Body of pancreas (tissue), 4 donors: Measurements from ENCODE around the gene SIK3. TPM values are rescaled to one million over a fixed set of nuclear protein-coding genes. Genes with fewer than 3 reads are reported as not detected.

Experiments
- ATAC-seq: fragments of 150-250 bp; one replicate; pipeline ENCODE4 v1.9.1; 2016
- DNase-seq, 4 donors: peaks; one replicate each; pipeline ENCODE4 v3.0.0-alpha.2; 2019
- H3K27ac ChIP-seq, 4 donors: fragments of 200-600 bp; sonication (generic); 1 replicate in 3 of 4; 2 replicates in 1 of 4; pipeline versions ENCODE4 v1.5.1 to v1.6.1; 2016 to 2019; ENCODE audit warnings: mild to moderate bottlenecking in 1 of 4, mixed read lengths in 1 of 4, moderate library complexity in 1 of 4
- H3K27me3 ChIP-seq, 2 donors: fragments of 200-600 bp; sonication (generic); one replicate each; pipeline ENCODE4 v1.6.0; 2016; ENCODE audit warnings: mild to moderate bottlenecking in 1 of 2
- H3K36me3 ChIP-seq, 2 donors: fragments of 200-600 bp; sonication (generic); replicated peaks in 1 of 2; 2 replicates each; pipeline ENCODE4 v1.5.1; 2016; ENCODE audit warnings: low read depth in 2 of 2; ENCODE audit not compliant: insufficient read depth in 1 of 2
- H3K4me1 ChIP-seq: fragments of 200-600 bp; sonication (generic); one replicate; pipeline ENCODE4 v1.6.0; 2016
- H3K4me3 ChIP-seq, 2 donors: fragments of 200-600 bp; sonication (generic); 1 replicate in 1 of 2; 2 replicates in 1 of 2; pipeline ENCODE4 v1.5.1; 2016 to 2019
- H3K9me3 ChIP-seq, 3 donors: fragments of 200-600 bp; sonication (generic); 1 replicate in 2 of 3; 2 replicates in 1 of 3; pipeline ENCODE4 v1.5.1; 2016
- CTCF ChIP-seq, 7 experiments: fragments of 450-650 bp in 4 of 7; fragments of 200-600 bp in 3 of 7; sonication (generic) in 3 of 7; IDR thresholded peaks; one replicate each; pipeline ENCODE4 v1.5.1; 2016 to 2019; ENCODE audit warnings: antibody characterized with exemption in 7 of 7
- POLR2A ChIP-seq, 3 donors: fragments of 450-650 bp; IDR thresholded peaks; one replicate each; pipeline ENCODE4 v1.6.1; 2016; ENCODE audit warnings: antibody characterized with exemption in 3 of 3, mild to moderate bottlenecking in 2 of 3
- WGBS, 2 donors: methylation state at CpG; one replicate each; pipeline ENCODE4 v1.1.5; 2017; 5-methylcytosine and 5-hydroxymethylcytosine counted together
- intact Hi-C: fragments of 100-400 bp; cut with DNase I; formaldehyde crosslinking; loops from one replicate; pipeline ENCODE4 v1.15.1; 2023
- total RNA-seq, 2 donors: library from RNA; depleted of rRNA; stranded (reverse); fragments of >200 nt; gene quantifications; one replicate each; pipeline ENCODE4 v1.1.0, GENCODE V29; 2016

The SIK3 gene
- total RNA-seq, 2 donors from 2014 or later, result 24.1 to 46.1 TPM

- ATAC-seq (peak; percentile 40), DNase-seq (no peak)
- 13 to 29% methylated on average over 4 of the region's 4 CpGs for WGBS, 2 donors
- Histone ChIP-seq H3K36me3 (no peaks in the 10 kb centered on the region), H3K4me3 (no peak overlapping the region), H3K4me1 (peaks cover 35% of the 10 kb centered on the region), H3K9me3 (no peaks in the 10 kb centered on the region), H3K27me3 (no peaks in the 10 kb centered on the region), H3K27ac (no peak overlapping the region)
- TF ChIP-seq POLR2A (IDR thresholded peaks at IDR 0.05) (no peak), CTCF (IDR thresholded peaks at IDR 0.05) (no peak)
- intact Hi-C loops, result no loop called here
These were observed 134.4 kb downstream of the SIK3 start for GRCh38 chr11:116963813-116964212.

- Histone ChIP-seq H3K9me3 (no peaks in the 10 kb centered on the region), H3K4me1 (peaks cover 35% of the 10 kb centered on the region), H3K4me3 (no peak overlapping the region), H3K36me3 (no peaks in the 10 kb centered on the region), H3K27me3 (no peaks in the 10 kb centered on the region), H3K27ac (no peak overlapping the region)
- intact Hi-C loops, result no loop called here
- no peak for ATAC-seq
- TF ChIP-seq POLR2A (IDR thresholded peaks at IDR 0.05), result no peak
- TF ChIP-seq CTCF (IDR thresholded peaks at IDR 0.05), result no peak
- 77 to 94% methylated on average over 4 of the region's 4 CpGs for WGBS, 2 donors
- no peak for DNase-seq
These were observed 136.1 kb downstream of the SIK3 start for GRCh38 chr11:116962108-116962507.

GRCh38 chr11:116960930-116961329 lies 137.3 kb downstream of the SIK3 start:
- peak in 2 of 4 donors; percentile 16 to 32 for DNase-seq
- Histone ChIP-seq H3K4me1 (peaks cover 35% of the 10 kb centered on the region), H3K4me3 (no peak overlapping the region), H3K36me3 (no peaks in the 10 kb centered on the region), H3K27me3 (no peaks in the 10 kb centered on the region), H3K27ac (peak overlapping the region in 2 of 4 donors; percentile 2 to 8), H3K9me3 (no peaks in the 10 kb centered on the region)
- intact Hi-C loops, result no loop called here
- WGBS, 2 donors, result 52 to 54% methylated on average over 3 of the region's 3 CpGs
- no peak for TF ChIP-seq POLR2A (IDR thresholded peaks at IDR 0.05)
- no peak for TF ChIP-seq CTCF (IDR thresholded peaks at IDR 0.05)
- ATAC-seq, result peak; percentile 24

GRCh38 chr11:116958246-116958645 lies 140.0 kb downstream of the SIK3 start:
- H3K27me3 ChIP-seq, result no peaks in the 10 kb centered on the region
- peaks cover 22% of the 10 kb centered on the region for H3K4me1 ChIP-seq
- intact Hi-C loops, result no loop called here
- peaks cover 0 to 2% of the 10 kb centered on the region in 2 donors for H3K36me3 ChIP-seq
- no peak overlapping the region for H3K4me3 ChIP-seq
- no peak for TF ChIP-seq CTCF (IDR thresholded peaks at IDR 0.05)
- TF ChIP-seq POLR2A (IDR thresholded peaks at IDR 0.05), result no peak
- H3K27ac ChIP-seq, result no peak overlapping the region
- 68 to 78% methylated on average over 3 of the region's 3 CpGs for WGBS, 2 donors
- DNase-seq (no peak), ATAC-seq (no peak)
- no peaks in the 10 kb centered on the region for H3K9me3 ChIP-seq

- Histone ChIP-seq H3K27ac (no peak overlapping the region), H3K4me1 (peaks cover 5% of the 10 kb centered on the region), H3K36me3 (peaks cover 0 to 2% of the 10 kb centered on the region in 2 donors), H3K27me3 (no peaks in the 10 kb centered on the region), H3K9me3 (no peaks in the 10 kb centered on the region), H3K4me3 (no peak overlapping the region)
- ATAC-seq (no peak), DNase-seq (no peak)
- WGBS, 2 donors, result 79 to 96% methylated on average over 4 of the region's 4 CpGs
- TF ChIP-seq CTCF (IDR thresholded peaks at IDR 0.05), result no peak
- TF ChIP-seq POLR2A (IDR thresholded peaks at IDR 0.05), result no peak
- intact Hi-C loops, result no loop called here
These were observed 142.3 kb downstream of the SIK3 start for GRCh38 chr11:116955949-116956348.
